HCT116 (cell line): ENCODE data around the gene CCDC148.

Source experiments
- CTCF ChIP-seq, 3 experiments: fragments of 200-600 bp in 1 of 3; sonication (generic) in 1 of 3; IDR thresholded peaks in 2 of 3; conservative IDR thresholded peaks in 1 of 3; 2 replicates each; pipeline ENCODE4 v1.5.1; 2012 to 2017; ENCODE audit warnings: low read depth in 2 of 3, low read length in 2 of 3, antibody characterized with exemption in 1 of 3, borderline replicate concordance in 1 of 3, control low read depth in 1 of 3, mild to moderate bottlenecking in 1 of 3, mixed read lengths in 1 of 3, mixed run types in 1 of 3, moderate library complexity in 1 of 3; ENCODE audit not compliant: insufficient read depth in 1 of 3
- JUND ChIP-seq: IDR thresholded peaks from 2 replicates; pipeline ENCODE4 v1.6.1; 2012
- MAX ChIP-seq: IDR thresholded peaks from 2 replicates; pipeline ENCODE4 v1.6.1; 2012
- POLR2A ChIP-seq: IDR thresholded peaks from 2 replicates; pipeline ENCODE4 v1.7.0; 2011; ENCODE audit warnings: borderline replicate concordance; ENCODE audit not compliant: insufficient read depth, insufficient read length; ENCODE audit errors: extremely low read depth
- POLR2AphosphoS5 ChIP-seq: IDR thresholded peaks from 2 replicates; pipeline ENCODE4 v1.6.1; 2011; ENCODE audit warnings: mild to moderate bottlenecking, low read depth, low read length, moderate library complexity
- SP1 ChIP-seq: IDR thresholded peaks from 2 replicates; pipeline ENCODE4 v1.6.1; 2012; ENCODE audit warnings: low read depth
- TCF7L2 ChIP-seq: IDR thresholded peaks from 2 replicates; pipeline ENCODE4 v1.7.0; 2011; ENCODE audit warnings: borderline replicate concordance, inconsistent platforms; ENCODE audit not compliant: insufficient read depth, insufficient read length; ENCODE audit errors: extremely low read depth

GRCh38 chr2:158315803-158316414, 140.6 kb downstream of the CCDC148 start:
- TF ChIP-seq MAX (no peak), JUND (no peak), CTCF (IDR thresholded peaks at IDR 0.05 in 2 of 3, conservative IDR thresholded peaks at IDR 0.05 in 1 of 3; ENCODE audit: borderline replicate concordance in 1 of 3, insufficient read depth in 1 of 3, low read depth in 2 of 3, low read length in 2 of 3) (no peak), POLR2AphosphoS5 (no peak), SP1 (no peak), POLR2A (no peak), TCF7L2 (no peak)
